Body of pancreas (tissue), 4 donors: ENCODE results near the gene SNX18. TPM values are rescaled to one million over a fixed set of nuclear protein-coding genes. Genes with fewer than 3 reads are reported as not detected.

Experiments
- ATAC-seq: fragments of 150-250 bp; one replicate; pipeline ENCODE4 v1.9.1; 2016
- DNase-seq, 4 donors: peaks; one replicate each; pipeline ENCODE4 v3.0.0-alpha.2; 2019
- H3K27ac ChIP-seq, 4 donors: fragments of 200-600 bp; sonication (generic); 1 replicate in 3 of 4; 2 replicates in 1 of 4; pipeline versions ENCODE4 v1.5.1 to v1.6.1; 2016 to 2019; ENCODE audit warnings: mild to moderate bottlenecking in 1 of 4, mixed read lengths in 1 of 4, moderate library complexity in 1 of 4
- H3K27me3 ChIP-seq, 2 donors: fragments of 200-600 bp; sonication (generic); one replicate each; pipeline ENCODE4 v1.6.0; 2016; ENCODE audit warnings: mild to moderate bottlenecking in 1 of 2
- H3K36me3 ChIP-seq, 2 donors: fragments of 200-600 bp; sonication (generic); replicated peaks in 1 of 2; 2 replicates each; pipeline ENCODE4 v1.5.1; 2016; ENCODE audit warnings: low read depth in 2 of 2; ENCODE audit not compliant: insufficient read depth in 1 of 2
- H3K4me1 ChIP-seq: fragments of 200-600 bp; sonication (generic); one replicate; pipeline ENCODE4 v1.6.0; 2016
- H3K4me3 ChIP-seq, 2 donors: fragments of 200-600 bp; sonication (generic); 1 replicate in 1 of 2; 2 replicates in 1 of 2; pipeline ENCODE4 v1.5.1; 2016 to 2019
- H3K9me3 ChIP-seq, 3 donors: fragments of 200-600 bp; sonication (generic); 1 replicate in 2 of 3; 2 replicates in 1 of 3; pipeline ENCODE4 v1.5.1; 2016
- POLR2A ChIP-seq, 3 donors: fragments of 450-650 bp; IDR thresholded peaks; one replicate each; pipeline ENCODE4 v1.6.1; 2016; ENCODE audit warnings: antibody characterized with exemption in 3 of 3, mild to moderate bottlenecking in 2 of 3
- WGBS, 2 donors: methylation state at CpG; one replicate each; pipeline ENCODE4 v1.1.5; 2017; 5-methylcytosine and 5-hydroxymethylcytosine counted together
- intact Hi-C: fragments of 100-400 bp; cut with DNase I; formaldehyde crosslinking; loops from one replicate; pipeline ENCODE4 v1.15.1; 2023
- total RNA-seq, 2 donors: library from RNA; depleted of rRNA; stranded (reverse); fragments of >200 nt; gene quantifications; one replicate each; pipeline ENCODE4 v1.1.0, GENCODE V29; 2016
- TF ChIP-seq, protein P1 (sequence below), 7 experiments: fragments of 450-650 bp in 4 of 7; fragments of 200-600 bp in 3 of 7; sonication (generic) in 3 of 7; IDR thresholded peaks; one replicate each; pipeline ENCODE4 v1.5.1; 2016 to 2019; ENCODE audit warnings: antibody characterized with exemption in 7 of 7

Gene SNX18
- total RNA-seq, 2 donors from 2014 or later, result 22.4 to 24.4 TPM

DNA sequence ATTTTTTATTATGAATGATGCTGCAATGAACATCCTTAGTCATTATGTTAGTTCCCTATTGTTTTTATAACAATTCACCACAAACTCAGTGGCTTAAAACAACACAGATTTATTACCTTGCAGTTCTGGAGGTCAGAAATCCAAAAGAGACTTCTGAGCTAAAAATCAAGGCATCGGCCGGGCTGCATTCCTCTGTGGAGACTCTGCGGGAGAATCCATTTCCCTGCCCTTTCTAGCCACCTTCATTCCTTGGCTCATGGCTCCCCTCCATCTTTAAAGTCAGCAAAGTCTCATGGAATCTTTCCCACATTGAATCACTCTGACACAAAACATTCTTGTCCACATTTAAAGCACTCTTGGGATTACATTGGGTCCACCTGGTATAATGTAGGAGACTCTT, 38.6 kb downstream of the SNX18 start:
- Histone ChIP-seq H3K36me3 (no peaks in the 10 kb centered on the region), H3K4me1 (no peaks in the 10 kb centered on the region), H3K27ac (no peak overlapping the region), H3K9me3 (no peaks in the 10 kb centered on the region), H3K4me3 (no peak overlapping the region), H3K27me3 (no peaks in the 10 kb centered on the region)
- TF ChIP-seq, protein P1, sequence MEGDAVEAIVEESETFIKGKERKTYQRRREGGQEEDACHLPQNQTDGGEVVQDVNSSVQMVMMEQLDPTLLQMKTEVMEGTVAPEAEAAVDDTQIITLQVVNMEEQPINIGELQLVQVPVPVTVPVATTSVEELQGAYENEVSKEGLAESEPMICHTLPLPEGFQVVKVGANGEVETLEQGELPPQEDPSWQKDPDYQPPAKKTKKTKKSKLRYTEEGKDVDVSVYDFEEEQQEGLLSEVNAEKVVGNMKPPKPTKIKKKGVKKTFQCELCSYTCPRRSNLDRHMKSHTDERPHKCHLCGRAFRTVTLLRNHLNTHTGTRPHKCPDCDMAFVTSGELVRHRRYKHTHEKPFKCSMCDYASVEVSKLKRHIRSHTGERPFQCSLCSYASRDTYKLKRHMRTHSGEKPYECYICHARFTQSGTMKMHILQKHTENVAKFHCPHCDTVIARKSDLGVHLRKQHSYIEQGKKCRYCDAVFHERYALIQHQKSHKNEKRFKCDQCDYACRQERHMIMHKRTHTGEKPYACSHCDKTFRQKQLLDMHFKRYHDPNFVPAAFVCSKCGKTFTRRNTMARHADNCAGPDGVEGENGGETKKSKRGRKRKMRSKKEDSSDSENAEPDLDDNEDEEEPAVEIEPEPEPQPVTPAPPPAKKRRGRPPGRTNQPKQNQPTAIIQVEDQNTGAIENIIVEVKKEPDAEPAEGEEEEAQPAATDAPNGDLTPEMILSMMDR (IDR thresholded peaks at IDR 0.05), result no peak
- no peak for TF ChIP-seq POLR2A (IDR thresholded peaks at IDR 0.05)
- intact Hi-C loops, result no loop called here
- no peak for DNase-seq
- no peak for ATAC-seq
- WGBS, 2 donors, result 59 to 63% methylated on average over 3 of the region's 3 CpGs

- TF ChIP-seq, protein P1 (IDR thresholded peaks at IDR 0.05), result no peak
- no peak for TF ChIP-seq POLR2A (IDR thresholded peaks at IDR 0.05)
- no peak for DNase-seq
- intact Hi-C loops, result no loop called here
- ATAC-seq, result no peak
- H3K27me3 ChIP-seq, result no peaks in the 10 kb centered on the region
- H3K9me3 ChIP-seq, result no peaks in the 10 kb centered on the region
- no peaks in the 10 kb centered on the region for H3K4me1 ChIP-seq
- no peak overlapping the region for H3K4me3 ChIP-seq
- H3K27ac ChIP-seq, result no peak overlapping the region
- no peaks in the 10 kb centered on the region for H3K36me3 ChIP-seq
- 71 to 75% methylated on average over 1 of the region's 1 CpG for WGBS, 2 donors
These were observed 40.8 kb downstream of the SNX18 start for GRCh38 chr5:54558362-54558761.

DNA sequence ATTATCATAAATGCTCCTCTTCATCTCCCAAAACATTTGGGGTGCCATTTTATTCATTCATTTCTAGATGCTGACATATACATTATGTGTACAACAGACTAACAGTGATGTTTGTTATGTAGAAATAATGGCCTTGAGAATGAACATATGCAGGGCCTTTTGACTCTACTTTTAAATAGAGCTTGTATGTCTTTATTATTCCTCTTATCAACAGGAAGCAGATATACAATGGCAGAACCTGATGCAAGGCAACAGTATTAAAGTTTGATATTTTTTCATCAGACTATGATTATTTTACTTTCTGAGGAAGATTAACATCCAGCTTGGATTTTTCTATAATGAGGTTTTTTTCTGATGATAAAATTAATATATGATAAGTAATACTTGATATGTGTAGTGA, 44.1 kb downstream of the SNX18 start:
- TF ChIP-seq, protein P1 (IDR thresholded peaks at IDR 0.05), result no peak
- TF ChIP-seq POLR2A (IDR thresholded peaks at IDR 0.05), result no peak
- DNase-seq (no peak), ATAC-seq (no peak)
- intact Hi-C loops, result no loop called here
- Histone ChIP-seq H3K27ac (no peak overlapping the region), H3K4me3 (no peak overlapping the region), H3K36me3 (no peaks in the 10 kb centered on the region), H3K4me1 (no peaks in the 10 kb centered on the region), H3K27me3 (no peaks in the 10 kb centered on the region), H3K9me3 (no peaks in the 10 kb centered on the region)

- TF ChIP-seq, protein P1 (IDR thresholded peaks at IDR 0.05), result no peak
- TF ChIP-seq POLR2A (IDR thresholded peaks at IDR 0.05), result no peak
- no peaks in the 10 kb centered on the region for H3K27me3 ChIP-seq
- no peaks in the 10 kb centered on the region for H3K36me3 ChIP-seq
- H3K4me1 ChIP-seq, result no peaks in the 10 kb centered on the region
- DNase-seq (no peak), ATAC-seq (no peak)
- WGBS, 2 donors, result 84 to 92% methylated on average over 1 of the region's 1 CpG
- intact Hi-C loops, result no loop called here
- no peaks in the 10 kb centered on the region for H3K9me3 ChIP-seq
- no peak overlapping the region for H3K27ac ChIP-seq
- no peak overlapping the region for H3K4me3 ChIP-seq
These were observed 45.7 kb downstream of the SNX18 start for GRCh38 chr5:54563083-54563761.

DNA sequence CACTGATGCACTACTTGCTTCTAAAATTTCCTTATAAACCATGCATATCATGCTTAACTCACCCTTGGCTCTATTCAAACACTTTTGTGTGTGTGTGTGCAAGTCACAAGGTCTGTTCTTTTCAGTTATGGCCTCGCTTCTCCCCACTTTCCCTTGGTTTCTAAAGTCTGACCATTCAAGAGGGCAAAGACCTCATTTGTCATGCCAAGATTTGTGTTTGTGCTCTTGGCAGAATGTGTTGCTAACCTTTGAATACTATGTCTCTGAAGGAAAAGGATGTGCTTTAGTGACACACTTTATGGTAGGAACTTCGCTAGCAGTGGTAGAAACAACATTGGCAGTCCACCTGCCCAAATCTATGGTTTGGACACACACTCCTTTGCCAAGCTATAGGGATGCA, 50.4 kb downstream of the SNX18 start:
- H3K4me1 ChIP-seq, result no peaks in the 10 kb centered on the region
- no peak for ATAC-seq
- 95 to 96% methylated on average over 2 of the region's 2 CpGs for WGBS, 2 donors
- no peaks in the 10 kb centered on the region for H3K27me3 ChIP-seq
- no peaks in the 10 kb centered on the region for H3K36me3 ChIP-seq
- intact Hi-C loops, result no loop called here
- no peaks in the 10 kb centered on the region for H3K9me3 ChIP-seq
- no peak overlapping the region for H3K27ac ChIP-seq
- DNase-seq, result no peak
- TF ChIP-seq, protein P1 (IDR thresholded peaks at IDR 0.05), result no peak
- no peak for TF ChIP-seq POLR2A (IDR thresholded peaks at IDR 0.05)
- H3K4me3 ChIP-seq, result no peak overlapping the region
